Muscle of leg (tissue), 11 donors: ENCODE data around the gene RFX7. TPM values are rescaled to one million over a fixed set of nuclear protein-coding genes. Genes with fewer than 3 reads are reported as not detected.
A peak's percentile ranks its signal among the peaks of the same experiment; 100 is the strongest.
"Not testable (repeated sequence)": the region's sequence is repeated elsewhere in the genome, so short reads cannot be mapped to it uniquely, and the experiment has no call there.

Experiments used
- DNase-seq: peaks from one replicate; pipeline ENCODE4 v3.0.0; 2013
- H3K27ac ChIP-seq: one replicate; pipeline ENCODE4 v1.5.1; 2013; ENCODE audit warnings: mild to moderate bottlenecking, low read length, control low read depth
- H3K27me3 ChIP-seq: one replicate; pipeline ENCODE4 v1.6.1; 2013; ENCODE audit warnings: low read length; ENCODE audit not compliant: control insufficient read depth, insufficient read depth
- H3K36me3 ChIP-seq: one replicate; pipeline ENCODE4 v1.6.1; 2013; ENCODE audit warnings: low read length; ENCODE audit not compliant: control insufficient read depth, insufficient read depth
- H3K4me1 ChIP-seq: one replicate; pipeline ENCODE4 v1.6.1; 2013; ENCODE audit warnings: low read length; ENCODE audit not compliant: control insufficient read depth, insufficient read depth
- H3K4me3 ChIP-seq: one replicate; pipeline ENCODE4 v1.5.1; 2013; ENCODE audit warnings: low read length, control low read depth
- H3K9me3 ChIP-seq: replicated peaks from 2 replicates; pipeline ENCODE4 v1.6.1; 2013; ENCODE audit warnings: low read depth, low read length; ENCODE audit not compliant: control insufficient read depth
- WGBS: methylation state at CpG from one replicate; pipeline ENCODE4 v1.1.5; 2013; ENCODE audit warnings: missing lambda C conversion rate; ENCODE audit not compliant: insufficient coverage; 5-methylcytosine and 5-hydroxymethylcytosine counted together
- polyA plus RNA-seq, 8 donors: library from polyadenylated mRNA; unstranded; fragments of 120-200 nt; gene quantifications; one replicate each; pipeline versions ENCODE4 v1.2.1 to v1.2.3, GENCODE V29; 2013; ENCODE audit warnings: inconsistent platforms in 1 of 8, low replicate concordance in 1 of 8; ENCODE audit not compliant: insufficient read length in 8 of 8, insufficient read depth in 1 of 8
- total RNA-seq: library from RNA; stranded (reverse); fragments of 120-200 nt; gene quantifications from one replicate; pipeline ENCODE4 v1.2.4, GENCODE V29; 2013

Gene RFX7
- total and polyA plus RNA-seq, 9 donors = 6.1 to 14.5 (median 11.0) TPM

GRCh38 chr15:56257306-56257705 lies 13.6 kb upstream of the RFX7 start:
- not testable (repeated sequence) for H3K36me3 ChIP-seq, H3K27ac ChIP-seq, H3K4me1 ChIP-seq, H3K9me3 ChIP-seq, H3K27me3 ChIP-seq, H3K4me3 ChIP-seq, DNase-seq
- no CpG with 5 or more reads among the region's 1 CpG for whole genome bisulfite sequencing

- no peak for DNase-seq
- no peaks in the 10 kb centered on the region for H3K36me3 ChIP-seq
- no peak overlapping the region for H3K27ac ChIP-seq
- no peaks in the 10 kb centered on the region for H3K4me1 ChIP-seq
- no peaks in the 10 kb centered on the region for H3K9me3 ChIP-seq
- H3K4me3 ChIP-seq = no peak overlapping the region
- no peaks in the 10 kb centered on the region for H3K27me3 ChIP-seq
Observed at GRCh38 chr15:56254265-56254664, 10.6 kb upstream of the RFX7 start.

DNA sequence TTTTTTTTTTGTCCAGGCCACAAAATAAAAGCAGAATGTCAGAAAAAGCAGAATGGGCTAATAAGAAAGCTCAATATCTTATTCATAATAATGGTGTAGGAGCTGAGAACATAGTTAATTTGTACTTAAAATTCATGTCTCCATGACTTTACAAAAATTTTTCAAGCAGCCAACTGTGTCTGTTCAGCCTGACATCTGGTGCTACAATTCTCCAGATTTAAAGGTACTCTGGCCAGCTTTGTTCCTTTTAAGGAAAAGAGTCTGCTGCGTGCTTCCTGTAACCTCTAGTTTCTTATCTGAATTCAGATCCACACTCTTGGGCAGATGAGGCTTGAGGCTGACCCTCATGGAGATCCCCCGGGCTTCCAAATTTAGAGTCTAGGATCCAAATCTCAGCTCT lies 8.7 kb upstream of the RFX7 start:
- H3K27me3 ChIP-seq = no peaks in the 10 kb centered on the region
- H3K4me3 ChIP-seq = no peak overlapping the region
- no peaks in the 10 kb centered on the region for H3K36me3 ChIP-seq
- H3K27ac ChIP-seq = no peak overlapping the region
- WGBS = 23% methylated on average over 2 of the region's 2 CpGs
- H3K9me3 ChIP-seq = no peaks in the 10 kb centered on the region
- peak; percentile 53 for DNase-seq
- no peaks in the 10 kb centered on the region for H3K4me1 ChIP-seq

- no peaks in the 10 kb centered on the region for H3K36me3 ChIP-seq
- H3K4me3 ChIP-seq = no peak overlapping the region
- no peak overlapping the region for H3K27ac ChIP-seq
- no peak for DNase-seq
- no peaks in the 10 kb centered on the region for H3K9me3 ChIP-seq
- WGBS = no CpG with 5 or more reads among the region's 4 CpGs
- H3K4me1 ChIP-seq = no peaks in the 10 kb centered on the region
- H3K27me3 ChIP-seq = no peaks in the 10 kb centered on the region
Observed at GRCh38 chr15:56251315-56252095, 7.8 kb upstream of the RFX7 start.

DNA sequence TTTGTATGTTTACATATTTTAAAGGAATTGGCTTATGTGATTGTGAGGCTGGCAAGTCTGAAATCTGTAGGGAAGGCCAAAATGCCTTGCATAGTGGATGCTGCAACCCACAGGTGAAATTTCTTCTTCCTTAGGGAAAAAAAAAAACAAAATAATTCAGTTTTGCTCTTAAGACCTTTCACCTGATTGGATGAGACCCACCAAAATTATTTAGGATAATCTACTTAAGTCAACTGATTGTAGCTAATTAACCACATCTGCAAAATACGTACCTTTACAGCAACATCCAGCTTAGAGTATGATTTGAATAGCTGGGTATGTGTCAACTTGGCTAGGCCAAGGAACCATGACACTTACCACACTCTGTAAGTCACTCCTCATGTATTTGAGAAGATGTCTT lies 6.9 kb upstream of the RFX7 start:
- no peak for DNase-seq
- Histone ChIP-seq H3K27me3 (no peaks in the 10 kb centered on the region), H3K27ac (no peak overlapping the region), H3K4me1 (peaks cover 2% of the 10 kb centered on the region), H3K9me3 (no peaks in the 10 kb centered on the region), H3K4me3 (no peak overlapping the region), H3K36me3 (no peaks in the 10 kb centered on the region)
- WGBS = no CpG with 5 or more reads among the region's 1 CpG

GRCh38 chr15:56249092-56249491 lies 5.4 kb upstream of the RFX7 start:
- DNase-seq = peak; percentile 23
- Histone ChIP-seq H3K27ac (no peak overlapping the region), H3K27me3 (no peaks in the 10 kb centered on the region), H3K4me1 (peaks cover 12% of the 10 kb centered on the region), H3K4me3 (no peak overlapping the region), H3K9me3 (no peaks in the 10 kb centered on the region), H3K36me3 (no peaks in the 10 kb centered on the region)

DNA sequence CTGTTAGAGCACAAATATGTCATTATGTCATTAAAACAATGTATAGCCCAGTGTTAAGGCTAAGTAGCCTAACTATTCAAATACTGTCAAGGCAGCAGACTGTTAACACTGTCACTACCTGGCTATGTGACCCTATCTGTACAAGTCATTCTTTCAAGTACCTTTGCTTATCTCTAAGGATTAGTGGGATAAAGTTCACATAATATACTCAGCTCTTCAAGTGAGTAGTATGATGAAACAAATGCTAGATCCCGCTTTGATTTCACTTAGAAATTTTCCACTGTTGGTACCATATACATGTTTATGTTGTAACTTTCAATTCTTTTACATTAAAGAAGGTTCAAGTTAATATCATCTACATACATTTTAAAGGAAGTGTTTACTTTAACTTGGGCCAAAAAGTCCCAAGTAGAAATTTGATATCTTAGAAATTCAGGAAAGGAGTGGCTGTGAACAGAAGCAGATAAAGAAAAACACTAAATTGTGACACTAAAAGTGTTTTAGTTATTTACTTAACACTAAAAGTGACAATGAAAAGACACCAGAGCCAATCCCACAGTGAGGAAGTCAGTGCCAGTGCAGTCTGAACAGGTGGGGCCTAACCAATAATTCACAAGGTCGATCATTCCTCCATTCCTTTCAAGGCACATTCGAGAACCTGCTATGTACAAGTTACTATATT lies 4.8 kb upstream of the RFX7 start:
- Histone ChIP-seq H3K27ac (no peak overlapping the region), H3K4me3 (no peak overlapping the region), H3K9me3 (no peaks in the 10 kb centered on the region), H3K36me3 (no peaks in the 10 kb centered on the region), H3K27me3 (no peaks in the 10 kb centered on the region), H3K4me1 (peaks cover 12% of the 10 kb centered on the region)
- DNase-seq = no peak
- no CpG with 5 or more reads among the region's 3 CpGs for WGBS

DNA sequence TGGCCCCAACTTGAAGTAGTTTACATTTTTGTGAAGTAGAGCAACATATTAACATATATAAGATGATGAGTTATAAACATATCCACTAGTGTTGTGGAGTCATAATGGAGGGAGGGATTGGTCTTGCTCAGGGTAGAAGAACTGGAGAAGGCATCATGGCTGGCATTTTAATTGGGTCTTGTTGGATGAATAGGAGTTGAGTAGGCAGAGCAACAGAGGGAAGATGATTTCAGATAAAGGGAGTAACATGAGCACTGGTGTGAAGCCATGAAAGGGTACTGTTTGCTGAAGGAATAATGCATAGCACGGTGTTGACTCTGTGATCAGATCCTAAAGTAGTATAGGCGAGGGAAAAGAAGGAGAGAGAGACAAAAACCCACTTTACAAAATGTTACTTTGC lies 3.6 kb upstream of the RFX7 start:
- Histone ChIP-seq H3K27ac (no peak overlapping the region), H3K9me3 (no peaks in the 10 kb centered on the region), H3K4me3 (no peak overlapping the region), H3K36me3 (no peaks in the 10 kb centered on the region), H3K4me1 (peaks cover 12% of the 10 kb centered on the region), H3K27me3 (no peaks in the 10 kb centered on the region)
- DNase-seq = no peak
- WGBS = no CpG with 5 or more reads among the region's 2 CpGs

- H3K4me1 ChIP-seq = peaks cover 12% of the 10 kb centered on the region
- DNase-seq = peak; percentile 82
- no peaks in the 10 kb centered on the region for H3K36me3 ChIP-seq
- no peak overlapping the region for H3K4me3 ChIP-seq
- no peaks in the 10 kb centered on the region for H3K9me3 ChIP-seq
- H3K27me3 ChIP-seq = no peaks in the 10 kb centered on the region
- no peak overlapping the region for H3K27ac ChIP-seq
- 23% methylated on average over 7 of the region's 15 CpGs for WGBS
Observed at GRCh38 chr15:56245871-56246814, 2.5 kb upstream of the RFX7 start.
